GM12878 (cell line): ENCODE results near the gene PLXNA2. TPM values are rescaled to one million over a fixed set of nuclear protein-coding genes. Genes with fewer than 3 reads are reported as not detected.

Source experiments
- ATAC-seq: fragments of 200-7000 bp; cut with Tn5 transposase; 3 replicates; pipeline ENCODE4 v1.9.1; 2020; ENCODE audit warnings: mild to moderate bottlenecking, moderate library complexity
- BruUV-seq: library from RNA; stranded (reverse); fragments of 400-500 nt; replicated peaks from 2 replicates; lab custom pipeline; 2021; lab: Mats Ljungman, UMichigan
- CTCF ChIA-PET: fragments of 300-600 bp; sonication (Branson Sonifier 250); formaldehyde crosslinking; extraction: SDS; loops from one replicate; lab custom pipeline; 2021; ENCODE audit warnings: inconsistent platforms; lab: Yijun Ruan, JAX
- POLR2A ChIA-PET: fragments of 350-600 bp; formaldehyde crosslinking; extraction: SDS; loops from one replicate; lab custom pipeline; 2021; ENCODE audit warnings: inconsistent platforms; lab: Charles Lee
- RAD21 ChIA-PET: fragments of 300-600 bp; sonication (Branson Sonifier 250); formaldehyde crosslinking; loops from one replicate; lab custom pipeline; 2023; ENCODE audit warnings: antibody characterized with exemption; ENCODE audit not compliant: unreplicated experiment; lab: Charles Lee
- SMC1A ChIA-PET: fragments of 300-600 bp; sonication (Branson Sonifier 250); formaldehyde crosslinking; loops from one replicate; lab custom pipeline; 2023; ENCODE audit not compliant: unreplicated experiment, uncharacterized antibody; lab: Charles Lee
- DNase-seq: peaks from one replicate; pipeline ENCODE4 v3.0.0-alpha.2; 2011; ENCODE audit warnings: low read depth, low spot score
- FAIRE-seq: peaks from 3 replicates; lab custom pipeline; 2011; peaks lifted over from hg19 to GRCh38; lab: Jason Lieb, UNC
- H2AFZ ChIP-seq: 2 replicates; pipeline ENCODE4 v1.6.0; 2011; ENCODE audit warnings: low read depth, low read length, control low read depth; ENCODE audit not compliant: control insufficient read depth
- H3K27ac ChIP-seq: 2 replicates; pipeline ENCODE4 v1.5.1; 2011; ENCODE audit warnings: control low read depth; ENCODE audit not compliant: control insufficient read depth, insufficient read depth
- H3K27me3 ChIP-seq, 2 experiments: replicated peaks in 1 of 2; 2 replicates each; pipeline versions ENCODE4 v1.6.0 to v1.6.1; 2011; ENCODE audit warnings: low read length in 1 of 2; ENCODE audit not compliant: control insufficient read depth in 2 of 2, insufficient read depth in 2 of 2
- H3K36me3 ChIP-seq, 2 experiments: 2 replicates each; pipeline ENCODE4 v1.5.1; 2011; ENCODE audit warnings: low read length in 1 of 2; ENCODE audit not compliant: control insufficient read depth in 2 of 2, insufficient read depth in 2 of 2
- H3K4me1 ChIP-seq: 2 replicates; pipeline ENCODE4 v1.6.1; 2011; ENCODE audit warnings: mild to moderate bottlenecking, low read length, moderate library complexity, mixed read lengths; ENCODE audit not compliant: control insufficient read depth, insufficient read depth
- H3K4me2 ChIP-seq: 2 replicates; pipeline ENCODE4 v1.6.0; 2011; ENCODE audit warnings: control low read depth; ENCODE audit not compliant: control insufficient read depth, insufficient read depth
- H3K4me3 ChIP-seq: fragments of 200-600 bp; sonication (generic); 2 replicates; pipeline ENCODE4 v1.5.1; 2016
- H3K79me2 ChIP-seq: 2 replicates; pipeline ENCODE4 v1.6.0; 2011; ENCODE audit warnings: low read length; ENCODE audit not compliant: control insufficient read depth, insufficient read depth
- H3K9ac ChIP-seq: 2 replicates; pipeline ENCODE4 v1.8.0; 2011; ENCODE audit warnings: low read length, control low read depth, mixed read lengths; ENCODE audit not compliant: control insufficient read depth, insufficient read depth
- H3K9me3 ChIP-seq: replicated peaks from 3 replicates; pipeline ENCODE4 v1.5.1; 2011; ENCODE audit warnings: mild to moderate bottlenecking, low read length; ENCODE audit not compliant: control insufficient read depth, insufficient read depth
- H4K20me1 ChIP-seq: 2 replicates; pipeline ENCODE4 v1.6.0; 2011; ENCODE audit not compliant: control insufficient read depth, insufficient read depth
- CBX3 ChIP-seq: fragments of 200-600 bp; sonication (generic); IDR thresholded peaks from 2 replicates; pipeline ENCODE4 v1.6.1; 2016; ENCODE audit warnings: low read depth, borderline replicate concordance
- CBX5 ChIP-seq: sonication (generic); IDR thresholded peaks from 2 replicates; pipeline ENCODE4 v1.6.1; 2016; ENCODE audit warnings: low read depth, moderate library complexity, mild to moderate bottlenecking, inconsistent platforms
- ETV6 ChIP-seq, 2 experiments: fragments of 450-650 bp in 1 of 2; IDR thresholded peaks in 1 of 2; conservative IDR thresholded peaks in 1 of 2; 2 replicates each; pipeline ENCODE4 v1.6.1; 2014; ENCODE audit warnings: antibody characterized with exemption in 1 of 2, borderline replicate concordance in 1 of 2, low read depth in 1 of 2, mild to moderate bottlenecking in 1 of 2, moderate library complexity in 1 of 2
- GATAD2B ChIP-seq: fragments of 450-650 bp; conservative IDR thresholded peaks from 2 replicates; pipeline ENCODE4 v1.6.1; 2017; ENCODE audit warnings: low read depth, mild to moderate bottlenecking, moderate library complexity
- NBN ChIP-seq: fragments of 450-650 bp; IDR thresholded peaks from 2 replicates; pipeline ENCODE4 v1.6.1; 2016
- NR2C1 ChIP-seq: fragments of 450-650 bp; IDR thresholded peaks from 2 replicates; pipeline ENCODE4 v1.6.1; 2017; ENCODE audit warnings: antibody characterized with exemption, mild to moderate bottlenecking, moderate library complexity
- SREBF1 ChIP-seq: IDR thresholded peaks from 2 replicates; pipeline ENCODE4 v1.6.1; 2012; ENCODE audit warnings: mild to moderate bottlenecking, low read length
- WGBS: methylation state at CpG from one replicate; pipeline ENCODE4 v1.1.6; 2016; ENCODE audit warnings: low lambda C conversion rate; ENCODE audit not compliant: insufficient replicate concordance, insufficient coverage; ENCODE audit errors: missing lambda C conversion rate; 5-methylcytosine and 5-hydroxymethylcytosine counted together
- in situ Hi-C: fragments of 300-500 bp; cut with MboI; formaldehyde crosslinking; loops from 9 replicates; pipeline ENCODE4 v1.14.3; 2018; ENCODE audit warnings: mixed read lengths
- intact Hi-C: fragments of 100-400 bp; cut with micrococcal nuclease; formaldehyde crosslinking; loops from one replicate; pipeline ENCODE4 v1.14.2; 2022; ENCODE audit not compliant: unreplicated experiment
- polyA plus RNA-seq, 11 experiments: library from polyadenylated mRNA; depleted of rRNA in 4 of 11; unstranded in 6 of 11; stranded (reverse) in 5 of 11; fragments of >200 nt; fragmentation: Nextera tagmentation in 4 of 11; fragmentation: Illumina TruSeq in 1 of 11; extraction: Ambion mirVana in 4 of 11; extraction: Trizol in 1 of 11; gene quantifications; 1 replicate in 1 of 11; 2 replicates in 10 of 11; pipeline versions ENCODE4 v1.2.1 to v1.2.3, GENCODE V29; 2011 to 2016; ENCODE audit warnings: inconsistent platforms in 2 of 11, missing spikeins in 2 of 11, low read depth in 1 of 11
- total RNA-seq, 4 experiments: library from RNA; depleted of rRNA in 3 of 4; stranded (reverse); fragments of >200 nt in 3 of 4; fragmentation: Illumina TruSeq in 1 of 4; extraction: Trizol in 1 of 4; gene quantifications; 2 replicates each; pipeline versions ENCODE4 v1.2.1 to v1.2.3, GENCODE V29; 2013 to 2021
- TF ChIP-seq, protein P1 (sequence below): fragments of 450-650 bp; IDR thresholded peaks from 2 replicates; pipeline ENCODE4 v1.6.1; 2017; ENCODE audit warnings: borderline replicate concordance
- TF ChIP-seq, protein P2 (sequence below): IDR thresholded peaks from 2 replicates; pipeline ENCODE4 v1.6.1; 2012; ENCODE audit warnings: low read depth, low read length, improper control_type of control experiment

PLXNA2 gene
- total and polyA plus RNA-seq, 10 of the 15 experiments (the other 5 are each of a cell fraction or from before 2014, with no cell fraction given) = under 0.01 to 0.08 (median 0.07) TPM; not detected in 4

DNA sequence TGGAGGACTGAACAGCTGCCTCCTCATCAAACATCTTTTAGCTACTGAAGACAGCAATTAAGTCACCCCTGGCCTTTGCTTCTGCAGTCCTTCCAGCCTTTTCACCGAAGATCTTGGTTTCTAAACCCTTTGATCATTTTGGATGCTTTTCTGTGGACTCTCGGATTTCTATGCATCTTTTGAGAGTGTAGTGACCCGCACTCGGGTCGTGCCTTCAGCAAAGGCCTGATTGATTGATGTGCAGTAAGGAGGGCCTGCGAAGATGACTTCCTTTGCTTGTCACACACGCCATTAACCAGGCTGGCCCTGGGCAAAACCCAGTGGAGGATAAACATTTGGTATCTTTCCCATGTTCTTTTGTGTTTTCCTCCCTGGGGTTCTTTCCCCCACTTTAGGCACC, 175.8 kb downstream of the PLXNA2 start:
- 36% methylated on average over 7 of the region's 7 CpGs for WGBS
- H3K4me1 ChIP-seq = no peaks in the 10 kb centered on the region
- no peaks in the 10 kb centered on the region for H3K36me3 ChIP-seq
- no peak overlapping the region for H3K4me2 ChIP-seq
- H2AFZ ChIP-seq = no peak overlapping the region
- ChIA-PET CTCF (interaction anchor here (1.8 kb wide), 1 partner anchor 24 kb away, joined by 4 read pairs; no protein-coding TSS in a partner anchor), RAD21 (no interaction called here), POLR2A (no interaction called here)
- H3K27ac ChIP-seq = no peak overlapping the region
- no peak for ATAC-seq
- peaks cover 0 to 6% of the 10 kb centered on the region in 2 experiments; a peak in 2 of 4 replicates for H3K27me3 ChIP-seq
- no TSS peak for BruUV-seq
- H4K20me1 ChIP-seq = no peaks in the 10 kb centered on the region
- no peaks in the 10 kb centered on the region for H3K9me3 ChIP-seq
- no peaks in the 10 kb centered on the region for H3K79me2 ChIP-seq
- H3K4me3 ChIP-seq = no peak overlapping the region
- in situ Hi-C loops = no loop called here
- no peak for DNase-seq
- no peak overlapping the region for H3K9ac ChIP-seq
- FAIRE-seq = no peak
- TF ChIP-seq, protein P1, sequence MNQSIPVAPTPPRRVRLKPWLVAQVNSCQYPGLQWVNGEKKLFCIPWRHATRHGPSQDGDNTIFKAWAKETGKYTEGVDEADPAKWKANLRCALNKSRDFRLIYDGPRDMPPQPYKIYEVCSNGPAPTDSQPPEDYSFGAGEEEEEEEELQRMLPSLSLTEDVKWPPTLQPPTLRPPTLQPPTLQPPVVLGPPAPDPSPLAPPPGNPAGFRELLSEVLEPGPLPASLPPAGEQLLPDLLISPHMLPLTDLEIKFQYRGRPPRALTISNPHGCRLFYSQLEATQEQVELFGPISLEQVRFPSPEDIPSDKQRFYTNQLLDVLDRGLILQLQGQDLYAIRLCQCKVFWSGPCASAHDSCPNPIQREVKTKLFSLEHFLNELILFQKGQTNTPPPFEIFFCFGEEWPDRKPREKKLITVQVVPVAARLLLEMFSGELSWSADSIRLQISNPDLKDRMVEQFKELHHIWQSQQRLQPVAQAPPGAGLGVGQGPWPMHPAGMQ = no peak
- no peak for TF ChIP-seq GATAD2B
- TF ChIP-seq SREBF1 = no peak
- no peak for TF ChIP-seq ETV6 (conservative IDR thresholded peaks at IDR 0.05 in 1 of 2, IDR thresholded peaks at IDR 0.05 in 1 of 2; ENCODE audit: borderline replicate concordance in 1 of 2, low read depth in 1 of 2)
- no peak for TF ChIP-seq NR2C1
- TF ChIP-seq CBX3 = no peak
- no peak for TF ChIP-seq CBX5
- TF ChIP-seq NBN = no peak
- TF ChIP-seq, protein P2, sequence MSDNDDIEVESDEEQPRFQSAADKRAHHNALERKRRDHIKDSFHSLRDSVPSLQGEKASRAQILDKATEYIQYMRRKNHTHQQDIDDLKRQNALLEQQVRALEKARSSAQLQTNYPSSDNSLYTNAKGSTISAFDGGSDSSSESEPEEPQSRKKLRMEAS = no peak
- TF ChIP-seq, all 136 proteins: peak for 0
- SMC1A ChIA-PET = interaction anchor here (1.3 kb wide), 1 partner anchor 26 kb away, joined by 5 read pairs; no protein-coding TSS in a partner anchor
- intact Hi-C loops = no loop called here
